Psoas muscle (tissue), 8 donors: ENCODE data around the gene LMNTD2. TPM values are rescaled to one million over a fixed set of nuclear protein-coding genes. Genes with fewer than 3 reads are reported as not detected.

Experiments
- ATAC-seq, 4 donors: fragments of 200-7000 bp; cut with Tn5 transposase; one replicate each; pipeline ENCODE4 v1.9.1; 2020; ENCODE audit warnings: moderate library complexity in 3 of 4, mild to moderate bottlenecking in 2 of 4
- DNase-seq, 2 donors: peaks; one replicate each; pipeline ENCODE4 v3.0.0-alpha.2; 2020
- H3K27ac ChIP-seq: fragments of 200-600 bp; one replicate; pipeline ENCODE4 v1.8.0; 2022
- H3K27me3 ChIP-seq, 3 donors: fragments of 200-600 bp in 1 of 3; one replicate each; pipeline versions ENCODE4 v1.6.1 to v1.8.0; 2013 to 2022; ENCODE audit warnings: low read length in 2 of 3, mild to moderate bottlenecking in 2 of 3, moderate library complexity in 1 of 3; ENCODE audit not compliant: insufficient read depth in 3 of 3
- H3K36me3 ChIP-seq, 2 donors: fragments of 200-600 bp in 1 of 2; one replicate each; pipeline versions ENCODE4 v1.6.1 to v1.8.0; 2013 to 2022; ENCODE audit warnings: low read depth in 1 of 2, mild to moderate bottlenecking in 1 of 2, moderate library complexity in 1 of 2; ENCODE audit not compliant: insufficient read depth in 1 of 2
- H3K4me1 ChIP-seq: fragments of 200-600 bp; one replicate; pipeline ENCODE4 v1.8.0; 2022
- H3K4me3 ChIP-seq: fragments of 200-600 bp; one replicate; pipeline ENCODE4 v1.8.0; 2022; ENCODE audit warnings: mild to moderate bottlenecking
- H3K9me3 ChIP-seq: fragments of 200-600 bp; one replicate; pipeline ENCODE4 v1.8.0; 2022
- CTCF ChIP-seq: fragments of 200-600 bp; IDR thresholded peaks from one replicate; pipeline ENCODE4 v1.8.0; 2022; ENCODE audit warnings: antibody characterized with exemption
- WGBS, 3 donors: extraction: QIAGEN DNeasy Blood & Tissue Kit; methylation state at CpG; one replicate each; pipeline versions ENCODE4 v1.1.6 to v1.1.7; 2013; 5-methylcytosine and 5-hydroxymethylcytosine counted together
- intact Hi-C, 2 donors: fragments of 100-400 bp; cut with DNase I; formaldehyde crosslinking; loops; one replicate each; pipeline versions ENCODE4 v1.11.0 to v1.14.2; 2022
- polyA plus RNA-seq, 3 donors: library from polyadenylated mRNA; stranded (reverse); fragments of 200-250 nt; gene quantifications; one replicate each; pipeline ENCODE4 v1.2.3, GENCODE V29; 2013
- total RNA-seq, 4 donors: library from RNA; stranded (reverse); fragmentation: NEBNext Ultra II Directional in 2 of 4; extraction: Animal tissue kit (Norgen Biotek cat#: 25700) in 2 of 4; gene quantifications; one replicate each; pipeline versions ENCODE4 v1.2.1 to v1.2.4, GENCODE V29; 2021 to 2023
- donor health status: healthy with polysubstance abuse.
- donor health status: DM: no; HTN: no; CAD: no; lungs with moderate emphysema.
- donor health status: Bipolar disorder and iron deficiency.
- donor health status: healthy.
- donor health status: DM: yes; HTN: yes; CAD: no.
- donor health status: DM: no; HTN: no; CAD: no.
- donor health status: DM: no; HTN: no; CAD: no.
- donor health status: DM: yes; HTN: yes; CAD: no.

Gene LMNTD2
- total and polyA plus RNA-seq, 7 donors: 0.04 to 0.27 (median 0.12) TPM; not detected in 2

DNA sequence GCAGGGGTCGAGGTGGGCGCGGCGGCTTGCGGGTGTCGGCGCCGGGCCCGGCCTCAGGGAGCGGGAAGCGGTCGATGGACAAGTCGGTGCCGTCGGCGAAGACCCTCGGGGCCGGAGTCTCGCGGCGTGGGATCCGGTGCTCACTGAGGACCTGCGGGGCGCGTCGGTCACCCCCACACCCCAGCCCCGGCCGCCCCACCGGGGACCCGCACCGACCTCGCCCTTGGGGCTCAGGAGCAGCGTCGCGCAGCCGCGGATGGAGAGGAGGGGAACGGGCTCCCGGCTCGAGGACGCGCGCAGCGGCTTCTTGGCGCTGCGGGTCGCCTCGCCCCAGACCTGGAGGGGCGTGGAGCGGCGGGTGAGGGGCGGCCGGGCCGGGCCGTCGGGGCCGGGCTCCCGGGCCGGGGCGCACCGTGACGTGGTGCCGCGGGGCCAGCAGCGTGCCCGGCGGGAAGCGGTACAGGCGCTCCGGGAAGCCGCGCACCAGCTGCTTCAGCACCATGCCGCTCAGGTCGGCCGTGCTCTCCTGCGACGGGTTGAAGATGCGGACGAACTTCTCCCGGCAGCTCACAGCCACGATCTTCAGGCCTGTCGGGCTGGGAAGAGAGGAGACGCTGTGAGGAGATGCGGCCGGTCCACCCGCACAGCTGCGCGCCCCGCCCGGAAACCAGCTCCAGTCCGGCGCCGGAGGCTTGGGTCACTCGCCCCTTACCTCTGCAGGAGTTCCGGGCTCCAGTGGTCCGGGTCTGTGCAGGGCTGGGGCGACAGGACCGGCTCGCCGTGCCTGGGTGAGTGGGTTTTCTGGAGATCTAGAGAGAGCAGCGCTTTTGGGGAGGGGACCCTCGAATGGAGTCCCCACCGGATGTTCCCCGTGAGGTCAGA lies 4.5 kb downstream of the LMNTD2 start:
- H3K4me1 ChIP-seq: peaks cover 11% of the 10 kb centered on the region
- intact Hi-C loops: loop anchor here (2.0 kb wide), 2 partner anchors 167 to 169 kb away; no protein-coding TSS in a partner anchor
- no peaks in the 10 kb centered on the region for H3K9me3 ChIP-seq
- 9 to 12% (median 9%) methylated on average over 76 to 104 of the region's 104 CpGs for WGBS, 3 donors
- no peak for ATAC-seq
- no peak for TF ChIP-seq CTCF
- no peaks in the 10 kb centered on the region for H3K36me3 ChIP-seq
- no peak overlapping the region for H3K4me3 ChIP-seq
- no peak overlapping the region for H3K27ac ChIP-seq
- DNase-seq: no peak
- peaks cover 0 to 64% (median 36%) of the 10 kb centered on the region in 3 donors for H3K27me3 ChIP-seq

DNA sequence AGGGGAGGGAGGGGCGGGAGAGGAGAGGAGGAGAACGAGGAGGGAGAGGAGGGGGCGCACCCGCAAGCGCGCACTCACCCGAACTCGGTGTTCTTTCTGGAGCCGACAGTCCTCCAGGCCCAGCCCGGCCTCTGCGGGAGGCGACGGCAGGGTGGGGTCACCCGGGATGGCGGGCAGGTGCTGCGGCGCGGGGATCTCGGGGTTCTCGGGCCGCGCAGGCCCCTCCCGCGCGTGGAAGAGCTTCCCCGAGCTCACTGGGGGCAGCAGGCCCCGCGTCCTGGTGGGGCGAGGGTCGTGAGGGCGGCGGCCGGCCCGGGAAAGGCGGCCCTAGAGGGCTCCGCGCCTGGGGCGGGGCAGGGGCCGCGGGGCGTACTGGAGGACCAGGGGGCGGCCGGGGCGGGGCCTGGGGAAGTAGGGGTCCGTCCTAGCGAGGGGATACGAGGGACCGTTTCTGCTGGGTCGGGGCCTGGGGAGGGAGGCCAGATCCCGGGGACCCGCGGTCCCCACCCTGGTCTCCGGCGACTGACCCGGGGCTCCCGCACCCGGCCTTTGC lies 5.2 kb downstream of the LMNTD2 start:
- no peak for DNase-seq
- H3K36me3 ChIP-seq: no peaks in the 10 kb centered on the region
- peaks cover 0 to 64% (median 36%) of the 10 kb centered on the region in 3 donors for H3K27me3 ChIP-seq
- H3K27ac ChIP-seq: no peak overlapping the region
- no peaks in the 10 kb centered on the region for H3K9me3 ChIP-seq
- ATAC-seq: peak in 1 of 4 donors; percentile 21
- peaks cover 8% of the 10 kb centered on the region for H3K4me1 ChIP-seq
- intact Hi-C loops: loop anchor here (2.0 kb wide), 2 partner anchors 167 to 169 kb away; no protein-coding TSS in a partner anchor
- H3K4me3 ChIP-seq: peak overlapping the region; percentile 36
- WGBS, 3 donors: 0 to 2% (median 1%) methylated on average over 14 to 56 of the region's 57 CpGs
- no peak for TF ChIP-seq CTCF

DNA sequence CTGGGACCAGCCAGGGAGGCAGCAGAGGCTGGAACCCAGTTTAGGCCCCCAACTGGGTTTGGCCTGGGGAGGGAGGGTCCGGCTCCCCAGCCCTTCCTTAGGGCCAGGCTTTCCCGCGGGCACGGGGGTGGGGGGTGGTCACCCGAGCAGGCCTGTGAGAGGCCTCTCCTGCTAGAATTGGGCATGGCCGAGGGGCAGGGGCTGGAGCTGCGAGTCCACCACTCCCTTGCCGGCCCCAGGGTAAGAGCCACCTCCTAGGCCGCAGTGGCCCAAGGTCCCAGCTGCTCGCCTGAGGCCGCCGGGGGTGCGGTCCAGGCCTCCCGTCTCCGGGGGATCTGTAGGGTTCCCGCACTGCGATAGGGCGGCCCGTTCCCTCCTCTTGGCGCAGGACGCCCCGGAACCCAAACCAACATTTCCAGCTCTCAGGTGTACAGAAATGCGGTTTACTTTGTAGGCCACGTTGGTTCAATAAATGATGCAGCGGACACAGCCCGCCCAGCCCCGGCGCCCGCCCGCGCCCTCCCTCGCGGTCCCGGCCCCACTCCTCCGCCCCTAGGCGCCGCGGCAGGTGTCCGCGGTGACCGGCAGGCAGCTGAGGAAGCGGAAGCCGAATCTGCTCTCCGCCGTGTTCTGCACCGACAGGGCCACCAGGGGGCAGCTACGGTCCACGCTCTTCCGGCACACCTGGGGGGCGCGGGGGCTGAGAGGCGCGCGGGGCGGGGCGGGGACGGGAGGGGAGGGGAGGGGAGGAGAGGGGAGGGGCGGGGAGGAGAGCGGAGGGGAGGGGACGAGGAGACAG lies 5.9 kb downstream of the LMNTD2 start:
- TF ChIP-seq CTCF: peak; percentile 54
- peaks cover 5% of the 10 kb centered on the region for H3K4me1 ChIP-seq
- intact Hi-C loops: loop anchor here (2.0 kb wide), 2 partner anchors 168 to 170 kb away; no protein-coding TSS in a partner anchor
- 11 to 17% (median 14%) methylated on average over 26 to 52 of the region's 60 CpGs for WGBS, 3 donors
- peaks cover 0 to 64% (median 36%) of the 10 kb centered on the region in 3 donors for H3K27me3 ChIP-seq
- H3K36me3 ChIP-seq: no peaks in the 10 kb centered on the region
- no peak overlapping the region for H3K27ac ChIP-seq
- peak overlapping the region; percentile 49 for H3K4me3 ChIP-seq
- H3K9me3 ChIP-seq: no peaks in the 10 kb centered on the region
- DNase-seq (peak; percentile 64 to 79), ATAC-seq (peak; percentile 68 to 88 (median 80))

DNA sequence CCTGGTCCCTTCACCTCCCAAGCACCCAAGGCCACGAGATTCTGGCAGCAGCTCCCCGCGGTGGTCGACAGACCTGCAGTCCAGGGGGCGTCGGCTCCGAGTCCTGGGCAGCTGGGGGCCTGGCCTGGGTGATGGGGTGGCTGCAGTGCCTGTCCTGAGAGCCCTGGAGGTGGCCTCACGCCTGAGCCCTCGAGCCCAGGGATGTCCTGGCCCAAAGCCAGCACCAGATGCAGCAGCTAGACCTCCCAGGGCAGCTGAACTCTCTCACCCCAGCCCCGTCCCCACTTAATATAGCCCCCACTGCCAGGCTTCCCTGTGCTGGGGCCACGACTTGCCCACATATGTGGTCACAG lies 6.6 kb downstream of the LMNTD2 start:
- no peak overlapping the region for H3K27ac ChIP-seq
- intact Hi-C loops: loop anchor here (2.0 kb wide), 2 partner anchors 169 to 171 kb away; no protein-coding TSS in a partner anchor
- peaks cover 0 to 64% (median 36%) of the 10 kb centered on the region in 3 donors for H3K27me3 ChIP-seq
- TF ChIP-seq CTCF: no peak
- ATAC-seq (peak in 2 of 4 donors; percentile 7 to 16), DNase-seq (no peak)
- H3K9me3 ChIP-seq: no peaks in the 10 kb centered on the region
- H3K4me1 ChIP-seq: peaks cover 5% of the 10 kb centered on the region
- peak overlapping the region; percentile 49 for H3K4me3 ChIP-seq
- H3K36me3 ChIP-seq: no peaks in the 10 kb centered on the region
- WGBS, 3 donors: 46 to 58% (median 57%) methylated on average over 10 to 11 of the region's 11 CpGs
